Left lung (tissue), 10 donors: Measurements from ENCODE around the gene LARP1. TPM values are rescaled to one million over a fixed set of nuclear protein-coding genes. Genes with fewer than 3 reads are reported as not detected.

Experiments
- ATAC-seq: fragments of 200-7000 bp; cut with Tn5 transposase; one replicate; pipeline ENCODE4 v1.9.1; 2020; ENCODE audit warnings: moderate library complexity
- DNase-seq, 4 donors: peaks; one replicate each; pipeline ENCODE4 v3.0.0-alpha.2; 2013 to 2020
- H3K27ac ChIP-seq, 2 donors: fragments of 200-600 bp; sonication (generic) in 1 of 2; one replicate each; pipeline versions ENCODE4 v1.5.0 to v1.8.0; 2020 to 2021
- H3K27me3 ChIP-seq, 2 donors: fragments of 200-600 bp; sonication (generic) in 1 of 2; one replicate each; pipeline versions ENCODE4 v1.5.0 to v1.8.0; 2020 to 2021
- H3K36me3 ChIP-seq, 2 donors: fragments of 200-600 bp; sonication (generic) in 1 of 2; one replicate each; pipeline versions ENCODE4 v1.5.0 to v1.8.0; 2020 to 2021
- H3K4me1 ChIP-seq, 2 donors: fragments of 200-600 bp; one replicate each; pipeline ENCODE4 v1.8.0; 2021
- H3K4me3 ChIP-seq, 2 donors: fragments of 200-600 bp; sonication (generic) in 1 of 2; one replicate each; pipeline versions ENCODE4 v1.5.0 to v1.8.0; 2020 to 2021; ENCODE audit warnings: mild to moderate bottlenecking in 1 of 2
- H3K9me3 ChIP-seq, 2 donors: fragments of 200-600 bp; sonication (generic) in 1 of 2; one replicate each; pipeline versions ENCODE4 v1.5.0 to v1.8.0; 2020 to 2021
- CTCF ChIP-seq, 2 donors: fragments of 200-600 bp; sonication (generic) in 1 of 2; IDR thresholded peaks; one replicate each; pipeline versions ENCODE4 v1.5.0 to v1.8.0; 2021; ENCODE audit warnings: antibody characterized with exemption in 2 of 2
- intact Hi-C, 2 donors: fragments of 100-400 bp; cut with DNase I; formaldehyde crosslinking; loops; one replicate each; pipeline versions ENCODE4 v1.11.2 to v1.14.2; 2022
- polyA plus RNA-seq, 6 donors: library from polyadenylated mRNA; unstranded; fragments of 120-200 nt; gene quantifications; one replicate each; pipeline ENCODE4 v1.2.1, GENCODE V29; 2013; ENCODE audit not compliant: insufficient read length in 6 of 6
- total RNA-seq, 2 donors: library from RNA; stranded (reverse); fragmentation: NEBNext Ultra II Directional; extraction: Animal tissue kit (Norgen Biotek cat#: 25700); gene quantifications; one replicate each; pipeline ENCODE4 v1.2.1, GENCODE V29; 2021
- donor health status: DM: no; HTN: yes; CAD: no.
- donor health status: DM: no; HTN: no; CAD: no.

LARP1 gene
- total and polyA plus RNA-seq, 8 donors: 90.3 to 172 (median 109) TPM

GRCh38 chr5:154782326-154782725, 27.1 kb downstream of the LARP1 start:
- H3K36me3 ChIP-seq: no peaks in the 10 kb centered on the region
- H3K27me3 ChIP-seq: no peaks in the 10 kb centered on the region
- H3K4me1 ChIP-seq: peaks cover 11 to 80% of the 10 kb centered on the region in 2 donors
- DNase-seq: no peak
- H3K27ac ChIP-seq: no peak overlapping the region
- no peak for TF ChIP-seq CTCF (IDR thresholded peaks at IDR 0.05)
- H3K9me3 ChIP-seq: no peaks in the 10 kb centered on the region
- ATAC-seq: peak; percentile 12
- intact Hi-C loops: no loop called here
- no peak overlapping the region for H3K4me3 ChIP-seq

- intact Hi-C loops: no loop called here
- DNase-seq: no peak
- ATAC-seq: peak; percentile 11
- Histone ChIP-seq H3K36me3 (no peaks in the 10 kb centered on the region), H3K9me3 (no peaks in the 10 kb centered on the region), H3K4me1 (peaks cover 11 to 81% of the 10 kb centered on the region in 2 donors), H3K27me3 (no peaks in the 10 kb centered on the region), H3K27ac (no peak overlapping the region), H3K4me3 (no peak overlapping the region)
- TF ChIP-seq CTCF (IDR thresholded peaks at IDR 0.05): no peak
Measured at GRCh38 chr5:154782812-154783592, 27.8 kb downstream of the LARP1 start.

- intact Hi-C loops: no loop called here
- TF ChIP-seq CTCF (IDR thresholded peaks at IDR 0.05): no peak
- Histone ChIP-seq H3K4me3 (no peak overlapping the region), H3K27me3 (no peaks in the 10 kb centered on the region), H3K9me3 (no peaks in the 10 kb centered on the region), H3K27ac (no peak overlapping the region), H3K36me3 (no peaks in the 10 kb centered on the region), H3K4me1 (peaks cover 11 to 86% of the 10 kb centered on the region in 2 donors)
- ATAC-seq: peak; percentile 46
- DNase-seq: no peak
Measured at GRCh38 chr5:154783774-154784460, 28.7 kb downstream of the LARP1 start.

- H3K4me1 ChIP-seq: peaks cover 11 to 80% of the 10 kb centered on the region in 2 donors
- H3K36me3 ChIP-seq: no peaks in the 10 kb centered on the region
- no peak overlapping the region for H3K4me3 ChIP-seq
- no peak overlapping the region for H3K27ac ChIP-seq
- ATAC-seq (no peak), DNase-seq (no peak)
- no peaks in the 10 kb centered on the region for H3K9me3 ChIP-seq
- intact Hi-C loops: no loop called here
- no peaks in the 10 kb centered on the region for H3K27me3 ChIP-seq
- no peak for TF ChIP-seq CTCF (IDR thresholded peaks at IDR 0.05)
Measured at GRCh38 chr5:154784856-154785255, 29.7 kb downstream of the LARP1 start.

GRCh38 chr5:154786414-154786813, 31.2 kb downstream of the LARP1 start:
- no peak for DNase-seq
- no peak for TF ChIP-seq CTCF (IDR thresholded peaks at IDR 0.05)
- peak; percentile 19 for ATAC-seq
- Histone ChIP-seq H3K36me3 (peaks cover 0 to 13% of the 10 kb centered on the region in 2 donors), H3K9me3 (no peaks in the 10 kb centered on the region), H3K27me3 (no peaks in the 10 kb centered on the region), H3K27ac (no peak overlapping the region), H3K4me3 (no peak overlapping the region), H3K4me1 (peaks cover 11 to 65% of the 10 kb centered on the region in 2 donors)
- intact Hi-C loops: no loop called here
